HG03196 (cell line): ENCODE data around the gene KRI1.

Source experiments
- ATAC-seq: cut with Tn5 transposase; IDR thresholded peaks from one replicate; pipeline ENCODE4 v1.9.1; 2021; ENCODE audit not compliant: unreplicated experiment

The KRI1 gene

DNA sequence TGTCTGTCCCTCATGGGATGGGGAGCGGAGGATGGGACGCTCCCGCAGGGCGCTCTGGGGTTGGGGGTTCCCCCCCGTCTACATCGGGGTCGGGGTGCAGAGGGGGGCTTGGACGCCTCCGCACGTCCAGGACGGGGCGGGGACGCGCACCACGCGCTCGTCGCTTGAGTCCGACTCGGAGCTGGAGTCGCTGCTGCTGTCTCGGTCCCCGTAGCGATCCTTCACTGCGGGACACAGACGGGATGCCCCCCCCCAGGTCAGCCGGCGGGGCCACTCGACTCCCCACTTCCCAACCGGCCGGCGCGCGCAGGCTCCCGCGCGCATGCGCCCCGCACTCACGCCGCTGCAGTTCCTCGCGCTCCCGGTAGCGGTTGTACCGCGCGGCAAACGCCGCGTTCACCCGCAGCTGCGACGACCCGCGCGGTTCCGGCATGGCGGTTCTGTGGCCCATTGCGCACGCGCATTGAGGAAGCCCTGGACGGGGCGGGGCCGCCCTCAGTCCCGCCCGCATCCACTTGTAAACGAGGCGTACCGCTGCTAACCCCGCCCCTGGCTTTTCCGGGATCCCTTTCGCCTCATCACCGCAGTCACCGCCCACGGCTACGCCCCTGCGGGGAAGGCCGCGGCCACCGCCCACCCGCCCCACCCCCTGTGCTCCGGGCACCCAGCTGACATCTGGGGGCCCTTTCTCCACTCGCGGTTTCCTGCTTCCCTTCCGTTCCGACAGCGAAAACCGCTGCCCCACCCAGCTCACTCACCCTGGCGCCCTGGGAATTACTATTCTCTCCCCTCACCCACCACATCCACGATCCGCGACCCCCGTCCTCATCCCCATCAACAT lies at the start of gene KRI1:
KRI1 (minus strand) TSS at position 444 of the 841 bp plus-strand sequence; CDS start at position 433, 11 bp downstream.
- peak; percentile 44 for ATAC-seq

DNA sequence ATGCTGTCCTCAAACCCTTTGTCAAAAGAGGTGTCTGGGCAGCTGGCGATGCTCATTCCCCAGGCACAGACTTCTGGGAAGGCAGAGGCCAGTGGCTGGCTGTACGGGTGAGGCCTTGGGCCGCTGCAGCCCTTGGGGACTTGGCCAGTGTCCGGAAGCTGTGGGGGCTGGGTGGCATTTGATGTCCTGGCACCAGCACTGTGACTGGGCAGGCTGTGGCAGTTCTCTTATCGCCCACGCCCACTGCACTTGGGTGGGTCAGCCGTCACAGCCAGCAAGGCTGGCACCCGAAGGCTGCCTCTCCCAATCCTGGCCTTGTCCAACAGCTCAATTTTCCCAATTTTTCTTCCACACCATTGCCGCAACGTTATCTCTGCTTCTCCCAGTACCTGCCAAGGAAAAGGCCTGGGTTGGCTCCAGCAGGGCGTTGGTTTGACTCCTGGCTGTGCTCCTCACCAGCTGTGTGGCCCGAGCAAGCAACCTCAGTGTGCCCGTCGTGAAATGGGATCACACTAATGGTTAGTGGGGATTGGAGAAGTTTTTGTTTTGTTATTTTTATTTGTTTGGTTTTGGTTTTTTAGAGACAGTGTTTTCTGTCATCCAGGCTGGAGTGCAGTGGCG lies 46.8 kb upstream of the KRI1 start:
- no peak for ATAC-seq

DNA sequence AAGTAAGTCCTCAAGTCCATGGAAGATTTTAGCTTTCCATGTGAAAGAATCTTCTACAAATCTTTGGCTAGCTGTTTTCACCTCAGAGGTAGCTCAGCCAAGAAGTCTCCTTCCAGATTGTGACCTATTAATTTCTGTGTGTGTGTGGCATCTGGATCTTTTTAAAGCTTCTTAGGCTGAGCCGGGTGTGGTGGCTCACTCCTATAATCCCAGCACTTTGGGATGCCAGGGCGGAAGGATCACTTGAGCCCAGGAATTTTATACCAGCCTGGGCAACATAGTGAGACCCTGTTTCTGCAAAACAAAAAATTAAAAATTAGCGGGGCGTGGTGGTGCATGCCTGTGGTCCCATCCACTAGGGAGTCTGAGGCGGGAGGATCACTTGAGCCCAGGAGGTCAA lies 46.1 kb upstream of the KRI1 start:
- no peak for ATAC-seq

DNA sequence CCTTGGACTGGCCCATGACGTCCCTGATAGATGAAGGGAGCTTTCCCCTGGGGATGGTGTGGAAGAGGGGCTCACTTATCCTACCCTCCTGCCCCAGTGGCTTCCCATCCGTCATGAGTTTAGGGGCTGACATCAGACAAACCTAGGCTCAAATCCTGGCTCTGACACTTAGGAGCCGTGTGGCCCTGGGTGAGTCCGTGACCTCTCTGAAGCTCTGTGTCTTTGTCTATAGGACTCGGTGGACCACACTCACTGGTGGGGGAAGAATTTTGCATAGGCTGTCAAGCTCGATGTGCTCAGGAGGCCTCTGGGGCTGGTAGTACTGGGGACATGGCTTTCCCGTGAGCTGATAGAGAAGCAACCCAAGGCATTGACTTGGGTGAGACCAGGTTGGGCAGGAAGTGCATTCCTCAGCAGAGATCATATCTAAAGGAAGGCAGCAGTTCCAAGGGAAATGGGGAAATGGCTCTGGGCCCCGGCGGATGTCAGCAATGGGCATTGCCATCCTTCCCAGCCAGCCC lies 38.7 kb upstream of the KRI1 start:
- no peak for ATAC-seq

DNA sequence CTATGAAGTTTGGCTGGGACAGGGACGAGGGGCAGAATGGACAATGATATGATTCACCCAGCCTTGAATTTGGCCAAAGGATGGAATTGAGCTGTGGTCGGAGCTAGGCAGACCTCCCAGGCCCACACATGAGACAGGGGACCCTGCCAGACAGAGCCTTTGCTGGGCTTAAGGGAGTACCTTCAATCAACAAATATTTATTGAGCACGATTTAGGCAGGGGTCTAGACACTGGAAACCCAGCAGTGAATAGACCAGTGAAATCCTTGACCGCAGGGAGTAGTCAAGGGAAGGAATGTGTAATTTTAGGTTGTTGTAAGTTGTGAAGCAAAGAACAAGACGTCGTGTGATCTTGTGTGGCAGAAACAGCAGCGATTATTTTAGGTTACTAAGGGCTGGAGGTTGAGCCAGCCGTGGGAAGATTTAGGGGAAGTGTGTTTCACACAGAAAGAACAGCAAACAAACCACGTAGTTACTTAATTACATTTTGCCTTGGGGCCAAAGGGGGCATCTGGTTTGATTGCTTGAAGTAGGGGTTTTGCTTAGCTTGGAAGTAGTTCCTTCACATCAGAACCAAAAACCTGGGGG lies 38.2 kb upstream of the KRI1 start:
- peak; percentile 26 for ATAC-seq

DNA sequence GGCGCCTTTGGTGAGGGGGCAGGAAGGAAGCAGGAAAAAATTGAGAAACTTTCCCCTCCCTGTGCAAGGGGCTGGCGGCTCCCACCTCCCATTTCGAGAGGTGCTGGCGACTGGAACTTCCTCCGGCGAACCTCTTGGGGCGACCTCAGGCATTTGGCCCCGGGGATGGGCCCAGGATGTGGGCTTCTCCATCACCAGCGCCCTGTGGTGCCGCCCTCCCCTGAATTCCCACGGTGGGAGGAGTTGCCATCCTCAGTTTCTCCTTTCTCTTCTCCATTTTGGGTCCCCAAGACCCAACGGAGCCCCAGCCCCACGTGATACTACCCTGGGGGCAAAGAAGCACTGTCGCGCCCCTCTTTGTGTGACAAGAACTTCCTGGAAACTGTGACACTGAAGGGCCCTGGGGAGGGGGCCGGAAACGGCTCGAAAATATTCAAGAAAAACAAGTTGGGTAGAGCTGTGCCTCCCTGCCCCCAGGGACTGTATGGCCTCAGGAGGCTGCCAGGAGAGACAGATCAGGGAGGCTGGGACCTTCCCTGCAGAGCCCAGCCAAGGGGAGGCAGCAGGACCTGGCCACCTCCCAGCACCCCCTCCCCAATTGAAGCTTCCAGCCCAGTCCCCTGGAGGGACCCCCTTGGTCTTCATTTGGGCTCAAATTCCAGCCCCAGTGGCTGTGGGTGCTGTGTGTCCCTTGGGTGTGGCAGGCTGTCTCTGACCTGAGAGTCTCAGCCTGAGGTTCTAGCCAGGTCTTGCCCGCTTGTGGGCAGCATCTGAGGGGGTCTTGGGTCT lies 37.5 kb upstream of the KRI1 start:
- peak; percentile 56 for ATAC-seq

DNA sequence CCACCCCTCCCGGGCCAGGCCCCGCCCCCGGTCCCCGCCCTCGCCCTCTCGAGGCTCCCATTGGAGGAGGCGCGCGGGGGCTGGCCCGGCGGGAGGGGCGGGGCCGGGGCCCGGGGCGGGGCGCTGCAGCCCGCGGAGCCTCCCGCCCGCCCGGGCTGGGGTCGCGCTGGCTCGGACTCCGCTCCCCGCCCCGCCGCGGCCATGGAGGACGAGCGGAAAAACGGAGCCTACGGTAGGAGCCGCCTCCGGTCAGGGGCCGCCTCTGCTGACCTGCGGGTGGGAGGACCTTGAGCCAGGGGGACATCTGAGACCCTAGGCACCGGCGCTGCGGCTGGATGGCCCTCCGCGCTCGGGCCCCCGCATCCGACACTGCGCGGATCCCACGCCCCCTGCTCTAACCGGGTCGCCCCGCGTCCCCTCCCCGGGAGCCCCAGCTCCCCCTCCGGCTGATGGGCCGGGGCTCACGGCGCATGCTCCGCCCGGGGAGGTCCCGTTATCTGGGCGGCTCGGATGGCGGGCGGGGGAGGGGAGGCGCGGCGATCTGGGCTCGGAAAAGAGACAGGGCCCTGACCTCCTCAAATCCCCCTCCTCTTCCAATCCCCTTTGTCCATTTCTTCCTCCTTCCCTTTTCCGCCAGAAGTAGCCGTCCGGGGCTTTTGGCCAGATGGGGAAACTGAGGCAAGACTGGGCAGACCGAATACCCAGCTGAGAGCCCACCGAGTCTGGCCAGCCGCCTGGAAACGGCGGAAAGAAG lies 36.7 kb upstream of the KRI1 start:
- ATAC-seq, result no peak

DNA sequence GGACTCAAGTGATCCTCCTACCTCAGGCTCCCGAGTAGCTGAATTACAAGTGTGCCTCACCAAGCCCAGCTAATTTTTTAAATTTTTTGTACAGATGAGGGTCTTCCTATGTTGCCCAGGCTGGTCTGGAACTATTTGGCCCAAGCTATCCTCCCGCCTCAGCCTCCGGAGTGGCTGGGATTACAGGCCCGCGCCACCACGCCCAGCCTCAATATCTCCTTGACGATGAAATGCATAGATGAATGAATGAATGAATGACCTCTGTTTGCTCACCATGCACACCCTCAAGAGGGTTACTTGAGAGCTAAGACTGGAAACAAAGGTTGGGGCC lies 36.2 kb upstream of the KRI1 start:
- ATAC-seq, result no peak

DNA sequence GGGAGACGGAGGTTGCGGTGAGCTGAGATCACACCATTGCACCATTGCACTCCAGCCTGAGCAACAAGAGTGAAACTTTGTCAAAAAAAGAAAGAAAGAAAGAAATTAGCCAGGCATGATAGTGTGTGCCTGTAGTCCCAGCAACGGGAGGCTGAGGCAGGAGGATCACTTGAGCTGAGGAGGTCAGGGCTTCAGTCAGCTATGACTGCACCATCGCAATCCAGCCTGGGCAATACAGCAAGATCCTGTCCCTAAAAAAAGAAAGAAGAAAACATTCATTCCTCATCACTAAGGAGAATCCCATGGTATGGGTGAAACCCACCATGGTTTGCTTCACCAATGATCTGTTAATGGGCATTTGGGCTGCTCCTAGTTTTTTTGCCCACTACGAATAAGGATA lies 34.3 kb upstream of the KRI1 start:
- ATAC-seq, result no peak

DNA sequence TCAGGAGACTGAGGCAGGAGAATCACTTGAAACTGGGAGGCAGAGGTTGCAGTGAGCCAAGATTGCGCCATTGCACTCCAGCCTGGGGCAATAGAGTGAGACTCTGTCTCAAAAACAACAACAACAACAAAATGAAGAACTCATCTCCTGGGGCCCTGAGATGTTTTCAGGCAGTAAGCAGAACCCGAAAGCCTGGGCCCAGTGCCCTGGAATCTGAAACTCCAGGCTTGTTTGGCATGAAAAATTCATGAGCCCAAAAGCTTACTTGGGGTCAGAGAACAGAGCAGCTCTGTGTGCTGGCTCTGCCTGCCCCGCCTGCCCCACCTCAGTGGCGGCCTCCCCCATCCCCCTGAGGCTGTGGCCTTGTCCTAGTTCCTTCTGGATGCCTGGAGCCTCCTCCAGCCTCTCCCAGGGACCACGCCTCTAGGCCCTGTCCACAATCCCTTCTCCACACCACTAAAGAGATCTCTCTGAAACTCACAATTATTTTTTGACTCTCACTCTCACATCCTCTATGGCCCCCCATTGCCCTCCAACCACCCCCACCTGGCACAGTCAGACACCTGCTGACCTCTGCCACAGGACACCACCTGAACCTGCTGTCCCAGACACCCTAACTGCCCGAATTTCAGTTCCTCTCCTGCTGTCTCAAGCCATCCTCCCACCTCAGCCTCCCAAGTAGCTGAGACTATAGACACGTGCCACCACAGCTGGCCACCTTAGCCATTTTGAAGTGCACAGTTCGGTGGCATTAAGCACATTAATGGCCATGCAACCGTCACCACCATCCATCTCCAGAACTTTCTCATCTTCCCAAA lies 28.2 kb upstream of the KRI1 start:
- no peak for ATAC-seq

DNA sequence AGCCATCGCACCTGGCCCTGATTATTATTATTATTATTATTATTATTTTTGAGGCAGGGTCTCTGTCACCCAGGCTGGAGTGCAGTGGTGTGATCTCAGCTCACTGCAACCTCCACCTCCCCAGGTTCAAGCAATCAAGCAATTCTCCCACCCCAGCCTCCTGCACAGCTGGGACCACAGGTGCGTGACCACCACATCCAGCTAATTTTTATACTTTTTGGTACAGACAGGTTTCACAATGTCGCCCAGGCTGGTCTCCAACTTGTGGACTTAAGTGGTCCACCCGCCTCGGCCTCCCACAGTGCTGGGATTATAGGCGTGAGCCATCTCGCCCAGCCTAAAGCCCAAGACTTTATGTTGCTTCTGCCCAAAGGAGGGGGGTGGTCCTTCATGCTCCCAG lies 27.3 kb upstream of the KRI1 start:
- no peak for ATAC-seq

DNA sequence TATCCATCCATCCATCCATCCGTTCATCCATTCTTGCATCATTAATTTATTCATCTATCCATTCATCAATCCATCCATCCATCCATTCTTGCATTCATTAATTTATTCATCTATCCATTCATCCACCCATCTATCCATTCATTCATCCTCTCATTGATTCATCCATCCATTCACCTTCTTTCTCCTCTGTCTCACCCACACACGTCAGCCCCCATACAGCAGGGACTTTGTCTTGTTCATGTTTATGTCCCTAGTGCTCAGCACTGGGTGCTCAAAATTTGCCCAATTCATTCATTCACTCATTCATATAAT lies 22.0 kb upstream of the KRI1 start:
- no peak for ATAC-seq

DNA sequence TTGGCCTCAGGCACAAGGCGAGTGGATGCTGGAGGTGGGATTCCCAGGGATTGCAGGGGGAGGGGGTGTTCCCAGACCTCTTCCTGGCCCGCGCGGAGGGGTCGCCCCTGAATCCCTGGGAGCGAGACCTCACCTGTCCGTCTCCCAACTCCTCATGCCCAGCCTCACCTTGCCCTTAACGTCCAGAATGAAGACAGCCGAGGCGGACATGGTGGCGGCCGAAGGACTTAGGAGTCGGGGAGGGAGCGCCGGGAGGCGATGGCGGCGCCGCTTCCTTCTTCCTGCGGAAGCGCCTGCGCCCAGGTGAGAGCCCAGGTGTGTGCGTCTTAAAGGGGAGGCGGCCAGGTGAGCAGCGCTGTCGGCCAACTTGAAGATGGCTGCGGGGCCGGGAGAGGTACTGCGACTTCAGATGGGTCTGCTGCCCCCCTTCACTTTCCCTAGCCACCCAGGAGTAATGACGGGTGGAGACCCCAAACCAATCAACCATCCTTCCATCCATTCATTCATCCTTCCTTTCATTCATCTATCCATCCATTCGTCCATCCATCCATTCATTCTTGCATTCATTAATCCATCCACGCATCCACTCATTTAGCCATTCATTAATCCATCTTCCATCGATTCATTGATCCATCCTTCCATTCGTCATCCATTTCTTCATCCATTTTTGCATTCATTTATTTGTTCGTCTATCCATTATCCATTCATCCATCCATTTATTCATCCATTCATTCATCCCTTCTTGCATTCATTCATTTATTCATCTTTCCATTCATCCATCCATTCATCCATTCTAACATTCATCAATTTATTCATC lies 21.4 kb upstream of the KRI1 start, which contains the start of gene AP1M2:
AP1M2 (minus strand) TSS at position 291 of the 817 bp plus-strand sequence; CDS start at position 210, 81 bp downstream.
- no peak for ATAC-seq

DNA sequence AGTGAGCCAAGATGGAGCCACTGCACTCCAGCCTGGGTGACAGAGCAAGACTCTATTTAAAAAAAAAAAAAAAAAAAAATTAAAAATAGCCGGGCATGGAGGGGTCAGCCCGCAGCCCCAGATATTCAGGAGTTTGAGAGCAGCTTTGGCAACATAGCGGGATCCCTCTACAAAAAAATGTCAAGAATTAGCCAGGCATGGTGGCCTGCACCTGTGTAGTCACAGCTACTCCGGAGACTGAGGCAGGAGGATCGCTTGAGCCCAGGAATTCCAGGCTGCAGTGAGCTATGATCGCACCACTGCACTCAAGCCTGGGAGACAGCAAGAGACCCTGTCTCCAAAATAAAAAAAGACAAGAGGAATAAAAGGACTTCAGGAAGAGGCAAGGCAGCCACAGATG lies 20.6 kb upstream of the KRI1 start:
- no peak for ATAC-seq

DNA sequence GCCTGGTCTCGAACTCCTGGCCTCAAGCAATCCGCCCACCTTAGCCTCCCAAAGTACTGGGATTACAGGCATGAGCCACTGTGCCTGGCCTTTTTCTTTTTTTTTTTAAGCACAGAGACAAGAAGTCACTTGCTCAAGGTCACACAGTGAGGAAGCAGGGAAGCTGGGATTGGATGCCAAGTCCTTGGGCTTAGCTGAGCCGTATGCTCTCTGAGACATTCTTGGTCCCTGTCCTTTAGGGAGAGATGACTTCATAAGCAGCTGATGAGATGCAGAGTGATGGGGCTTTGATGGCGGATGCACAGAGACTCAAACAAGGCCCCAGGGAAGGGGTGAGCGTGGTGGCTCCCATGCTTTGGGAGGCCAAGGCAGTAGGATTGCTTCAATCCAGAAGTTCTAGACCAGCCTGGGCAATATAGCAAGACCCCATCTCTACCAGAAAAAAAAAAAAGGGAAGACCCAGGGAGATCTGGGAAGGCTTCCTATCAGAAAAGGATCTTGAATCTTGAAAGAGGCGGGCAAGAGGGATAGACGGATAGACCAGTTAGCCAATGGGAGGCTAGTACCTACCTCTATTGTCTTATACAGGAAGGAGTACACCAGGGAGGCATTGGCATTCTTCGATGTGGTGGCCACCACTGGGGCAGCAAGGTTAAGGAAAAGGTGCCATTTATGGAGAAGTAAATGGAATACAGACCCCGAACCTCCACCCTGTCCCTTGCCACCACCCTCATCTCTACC lies 17.4 kb upstream of the KRI1 start:
- no peak for ATAC-seq

DNA sequence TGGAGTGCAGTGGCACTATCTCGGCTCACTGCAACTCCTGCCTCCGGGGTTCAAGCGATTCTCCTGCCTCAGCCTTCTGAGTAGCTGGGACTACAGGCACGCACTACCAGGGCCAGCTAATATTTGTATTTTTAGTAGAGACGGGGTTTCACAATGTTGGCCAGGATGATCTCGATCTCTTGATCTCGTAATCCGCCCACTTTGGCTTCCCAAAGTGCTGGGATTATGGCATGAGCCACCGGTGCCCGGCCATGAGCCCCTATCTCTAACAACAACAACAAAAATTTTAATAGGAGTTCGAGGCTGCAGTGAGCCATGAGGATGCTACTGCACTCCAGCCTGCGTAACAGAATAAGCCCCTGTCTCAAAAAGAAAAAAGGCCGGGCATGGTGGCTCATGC lies 16.3 kb upstream of the KRI1 start:
- ATAC-seq, result no peak

DNA sequence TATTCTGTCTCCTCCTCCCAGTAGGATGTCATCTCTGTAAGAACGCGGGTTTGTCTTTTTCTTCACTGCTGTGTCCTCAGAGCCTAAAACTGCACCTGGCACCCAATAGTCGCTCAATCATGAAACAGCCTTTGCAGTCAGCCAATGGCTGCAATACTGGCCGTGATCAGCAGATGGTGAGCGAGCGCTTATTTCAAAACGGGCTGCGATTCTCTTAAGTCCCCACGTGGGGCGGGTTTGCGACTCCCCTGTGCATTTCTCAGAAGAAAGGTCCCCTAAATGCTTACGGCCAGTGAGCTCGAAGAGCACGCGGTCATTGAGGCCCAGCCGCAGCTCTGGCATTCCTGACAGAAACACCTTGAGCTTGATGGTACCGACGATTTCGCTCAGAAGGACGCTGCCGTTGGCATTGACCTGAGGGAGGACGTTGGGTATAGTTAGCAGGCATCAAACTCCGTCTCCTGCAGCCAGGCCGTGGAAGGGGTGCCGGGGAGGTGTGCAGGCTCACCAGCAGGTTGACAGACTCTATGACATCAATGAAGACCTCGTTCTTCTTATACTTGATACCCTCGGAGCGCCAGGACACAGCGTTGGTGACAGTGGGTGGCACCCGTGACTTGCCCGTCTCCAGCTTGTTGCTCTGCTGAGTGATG lies 15.3 kb upstream of the KRI1 start:
- no peak for ATAC-seq

DNA sequence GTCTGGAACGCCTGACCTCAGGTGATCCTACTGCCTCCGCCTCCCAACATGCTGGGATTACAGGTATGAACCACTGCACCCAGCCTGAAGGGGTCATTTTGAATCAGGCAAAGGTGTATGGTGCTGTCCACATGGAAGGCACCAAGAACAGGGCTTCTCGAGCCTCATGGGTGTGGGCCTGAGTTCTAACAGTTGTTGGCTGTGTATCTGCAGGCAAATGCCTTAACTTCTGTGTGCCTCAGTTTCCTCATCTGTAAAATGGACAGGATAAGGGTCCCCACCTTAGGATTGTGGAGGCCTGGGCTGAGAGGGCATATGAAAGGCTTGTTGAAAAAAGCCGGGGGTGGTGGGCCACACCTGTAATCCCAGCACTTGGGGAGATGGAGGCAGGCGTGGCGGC lies 12.1 kb upstream of the KRI1 start:
- ATAC-seq, result no peak
